SK-N-MC (cell line): ENCODE measurements around the gene AFAP1.

Experiments
- DNase-seq: peaks from one replicate; pipeline ENCODE4 v3.0.0-alpha.2; 2011; ENCODE audit warnings: low read depth, low spot score
- H3K27ac ChIP-seq: fragments of 200-600 bp; sonication (generic); 2 replicates; pipeline ENCODE4 v1.5.1; 2016; ENCODE audit warnings: mixed run types
- H3K36me3 ChIP-seq: fragments of 200-600 bp; sonication (generic); 2 replicates; pipeline ENCODE4 v1.6.1; 2017; ENCODE audit warnings: antibody characterized with exemption, low read length, mixed read lengths; ENCODE audit not compliant: insufficient read depth
- H3K4me3 ChIP-seq: fragments of 200-600 bp; sonication (generic); 2 replicates; pipeline ENCODE4 v1.5.1; 2016
- H3K9ac ChIP-seq: fragments of 200-600 bp; sonication (generic); 2 replicates; pipeline ENCODE4 v1.8.0; 2017; ENCODE audit warnings: mixed run types, mixed read lengths; ENCODE audit not compliant: insufficient read length
- H3K9me3 ChIP-seq: fragments of 200-600 bp; sonication (generic); 2 replicates; pipeline ENCODE4 v1.6.1; 2017; ENCODE audit warnings: low read depth, mild to moderate bottlenecking, antibody characterized with exemption, low read length, moderate library complexity, mixed read lengths
- EZH2 ChIP-seq: fragments of 200-600 bp; sonication (generic); IDR thresholded peaks from one replicate; pipeline ENCODE4 v1.6.1; 2017; ENCODE audit warnings: antibody characterized with exemption
- FOXP2 ChIP-seq: optimal IDR thresholded peaks from 2 replicates; pipeline ENCODE3; 2011; ENCODE audit warnings: mild to moderate bottlenecking, moderate library complexity; ENCODE audit not compliant: insufficient read depth; ENCODE audit errors: extremely low read length, control extremely low read depth
- POLR2AphosphoS5 ChIP-seq: IDR thresholded peaks from 2 replicates; pipeline ENCODE4 v1.6.1; 2012; ENCODE audit warnings: mild to moderate bottlenecking, low read depth, low read length, borderline replicate concordance

The AFAP1 gene

DNA sequence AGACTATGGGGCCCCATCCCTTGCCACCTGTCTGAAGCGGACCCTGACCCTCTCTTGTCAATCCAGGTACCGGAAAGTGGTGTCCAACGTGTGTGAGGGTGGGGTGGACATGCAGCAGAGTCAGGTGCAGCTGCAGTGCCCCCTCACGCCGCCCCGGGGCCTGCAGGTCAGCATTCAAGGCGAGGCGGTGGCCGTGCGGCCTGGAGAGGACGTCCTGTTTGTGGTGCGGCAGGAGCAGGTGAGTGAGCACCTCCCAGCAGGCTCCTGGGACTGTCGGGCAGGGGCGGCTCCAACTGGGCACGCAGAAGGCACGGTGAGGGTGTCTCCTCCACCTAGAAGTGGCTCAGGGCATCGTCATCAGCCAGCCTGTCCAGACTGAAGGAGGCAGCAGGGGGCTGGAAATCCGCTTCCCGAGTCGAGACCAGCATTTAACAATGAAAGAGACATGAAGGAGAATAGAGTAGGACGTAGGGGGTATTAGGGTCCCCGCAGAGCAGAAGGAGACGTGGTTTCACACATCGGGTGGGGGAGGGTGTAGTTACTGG is 221.6 kb downstream of the AFAP1 start:
- Histone ChIP-seq H3K9ac (no peak overlapping the region), H3K4me3 (no peak overlapping the region), H3K27ac (no peak overlapping the region), H3K9me3 (no peaks in the 10 kb centered on the region), H3K36me3 (no peaks in the 10 kb centered on the region)
- no peak for TF ChIP-seq POLR2AphosphoS5
- no peak for TF ChIP-seq EZH2
- no peak for TF ChIP-seq FOXP2
- DNase-seq: no peak

DNA sequence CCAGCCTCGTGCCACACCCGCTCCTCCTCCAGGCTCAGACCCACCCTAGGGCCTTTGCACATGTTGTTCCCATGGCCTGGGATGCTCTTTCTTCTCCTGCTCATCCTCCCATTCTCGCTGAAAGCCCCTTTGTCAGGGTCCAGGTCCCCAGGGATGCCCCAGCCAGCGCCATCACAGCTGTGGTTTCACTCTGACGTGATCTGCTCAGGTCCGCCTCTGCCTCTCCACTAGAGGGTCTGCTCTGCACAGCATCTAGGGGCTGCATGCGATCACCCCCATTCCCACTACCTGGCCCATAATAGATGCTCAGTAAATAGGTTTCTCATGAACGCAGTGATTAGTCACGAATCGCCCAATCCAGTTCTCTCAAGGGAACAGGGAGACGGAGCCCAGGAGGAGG is 222.5 kb downstream of the AFAP1 start:
- H3K9me3 ChIP-seq: no peaks in the 10 kb centered on the region
- H3K27ac ChIP-seq: no peak overlapping the region
- no peaks in the 10 kb centered on the region for H3K36me3 ChIP-seq
- H3K4me3 ChIP-seq: no peak overlapping the region
- TF ChIP-seq POLR2AphosphoS5: no peak
- no peak for TF ChIP-seq EZH2
- DNase-seq: no peak
- no peak overlapping the region for H3K9ac ChIP-seq

DNA sequence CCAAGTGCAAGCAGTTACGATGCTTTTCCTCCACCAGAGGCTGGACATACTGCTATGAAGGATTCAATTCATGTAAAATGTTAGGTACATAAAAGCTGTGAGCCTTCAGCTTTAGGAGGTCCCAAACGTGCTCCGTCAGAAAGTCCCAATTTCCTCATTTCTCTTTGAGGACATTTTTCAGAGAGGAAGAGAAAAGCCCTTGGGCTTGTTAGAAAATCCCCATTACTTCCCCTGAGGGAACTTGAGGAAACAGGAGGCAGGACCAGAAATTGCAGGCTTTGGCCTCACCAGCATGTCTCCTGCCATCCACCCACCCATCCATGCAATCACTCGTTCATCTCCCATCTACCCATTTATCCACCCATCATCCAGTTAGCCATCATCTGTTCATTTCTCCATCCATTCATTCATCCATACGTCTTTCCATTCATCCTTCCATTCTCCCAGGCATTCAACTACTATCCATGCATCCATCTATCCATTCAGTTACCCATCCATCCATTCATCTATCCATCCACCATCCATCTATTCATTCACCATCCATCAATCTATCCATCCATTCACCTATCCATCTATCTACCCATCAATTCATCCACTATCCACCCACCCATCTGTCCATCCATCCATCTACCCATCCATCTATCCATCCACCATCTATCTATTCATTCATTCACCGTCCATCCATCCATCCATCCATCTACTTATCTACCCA is 223.5 kb downstream of the AFAP1 start:
- H3K27ac ChIP-seq: no peak overlapping the region
- no peaks in the 10 kb centered on the region for H3K36me3 ChIP-seq
- no peak overlapping the region for H3K4me3 ChIP-seq
- no peak overlapping the region for H3K9ac ChIP-seq
- H3K9me3 ChIP-seq: no peaks in the 10 kb centered on the region
- no peak for TF ChIP-seq EZH2
- no peak for TF ChIP-seq POLR2AphosphoS5
- no peak for TF ChIP-seq FOXP2
- no peak for DNase-seq

- Histone ChIP-seq H3K36me3 (no peaks in the 10 kb centered on the region), H3K4me3 (no peak overlapping the region), H3K9ac (no peak overlapping the region), H3K27ac (no peak overlapping the region), H3K9me3 (no peaks in the 10 kb centered on the region)
- no peak for DNase-seq
- no peak for TF ChIP-seq FOXP2
- no peak for TF ChIP-seq POLR2AphosphoS5
- TF ChIP-seq EZH2: no peak
These were observed 224.2 kb downstream of the AFAP1 start for GRCh38 chr4:7715271-7716009.

GRCh38 chr4:7714738-7715137 is 224.9 kb downstream of the AFAP1 start:
- Histone ChIP-seq H3K27ac (no peak overlapping the region), H3K9ac (no peak overlapping the region), H3K36me3 (no peaks in the 10 kb centered on the region), H3K4me3 (no peak overlapping the region), H3K9me3 (no peaks in the 10 kb centered on the region)
- TF ChIP-seq FOXP2: no peak
- no peak for TF ChIP-seq EZH2
- no peak for TF ChIP-seq POLR2AphosphoS5
- no peak for DNase-seq

DNA sequence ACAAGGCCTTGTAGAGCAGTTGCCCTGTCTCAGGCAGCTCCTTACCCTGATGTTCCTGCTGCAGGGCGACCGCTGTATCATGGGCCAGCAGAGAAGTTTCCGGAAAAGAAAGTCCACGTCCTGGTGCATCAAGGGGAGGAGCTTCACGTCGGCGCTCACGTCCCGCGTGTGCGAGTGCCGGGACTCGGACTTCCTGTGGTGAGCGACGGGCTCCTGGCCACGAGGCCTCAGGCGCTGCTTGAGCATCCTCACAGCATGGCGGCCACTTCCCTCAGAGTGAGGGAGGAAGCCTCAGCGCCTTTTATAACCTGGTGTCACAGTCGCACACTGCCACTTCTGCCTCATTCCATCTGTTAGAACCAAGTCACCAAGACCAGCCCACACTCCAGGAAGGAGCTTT is 225.5 kb downstream of the AFAP1 start:
- H3K36me3 ChIP-seq: no peaks in the 10 kb centered on the region
- no peaks in the 10 kb centered on the region for H3K9me3 ChIP-seq
- TF ChIP-seq FOXP2: no peak
- no peak for TF ChIP-seq POLR2AphosphoS5
- TF ChIP-seq EZH2: no peak
- no peak overlapping the region for H3K4me3 ChIP-seq
- H3K9ac ChIP-seq: no peak overlapping the region
- no peak for DNase-seq
- no peak overlapping the region for H3K27ac ChIP-seq

- Histone ChIP-seq H3K36me3 (no peaks in the 10 kb centered on the region), H3K4me3 (no peak overlapping the region), H3K9ac (no peak overlapping the region), H3K27ac (no peak overlapping the region), H3K9me3 (no peaks in the 10 kb centered on the region)
- DNase-seq: no peak
- TF ChIP-seq EZH2 (no peak), POLR2AphosphoS5 (no peak), FOXP2 (no peak)
These were observed 225.9 kb downstream of the AFAP1 start for GRCh38 chr4:7713757-7714156.

GRCh38 chr4:7712021-7712671 is 227.5 kb downstream of the AFAP1 start:
- TF ChIP-seq POLR2AphosphoS5 (no peak), EZH2 (no peak), FOXP2 (no peak)
- no peak overlapping the region for H3K9ac ChIP-seq
- H3K9me3 ChIP-seq: no peaks in the 10 kb centered on the region
- H3K27ac ChIP-seq: no peak overlapping the region
- H3K4me3 ChIP-seq: no peak overlapping the region
- no peaks in the 10 kb centered on the region for H3K36me3 ChIP-seq
- DNase-seq: no peak
